Panc1 (cell line): ENCODE data around the gene TDRKH.

ENCODE experiments used
- POLR2AphosphoS5 ChIP-seq: IDR thresholded peaks from 2 replicates; pipeline ENCODE4 v1.6.1; 2012; ENCODE audit warnings: mild to moderate bottlenecking, low read depth, low read length, moderate library complexity
- SIN3A ChIP-seq: IDR thresholded peaks from 2 replicates; pipeline ENCODE4 v1.6.1; 2012; ENCODE audit warnings: low read depth, mild to moderate bottlenecking, low read length, moderate library complexity, borderline replicate concordance; ENCODE audit not compliant: insufficient read depth
- TCF7L2 ChIP-seq: IDR thresholded peaks from 2 replicates; pipeline ENCODE4 v1.6.1; 2011; ENCODE audit warnings: mild to moderate bottlenecking, low read depth, low read length, inconsistent platforms
- TF ChIP-seq, protein P1 (sequence below): fragments of 450-650 bp; IDR thresholded peaks from 2 replicates; pipeline ENCODE4 v1.5.1; 2017; ENCODE audit warnings: mild to moderate bottlenecking
- TF ChIP-seq, protein P2 (sequence below), 2 experiments: IDR thresholded peaks; 2 replicates each; pipeline ENCODE4 v1.6.1; 2011 to 2012; ENCODE audit warnings: low read depth in 2 of 2, control low read depth in 1 of 2, low read length in 1 of 2, mild to moderate bottlenecking in 1 of 2, moderate library complexity in 1 of 2; ENCODE audit not compliant: insufficient read depth in 1 of 2

DNA sequence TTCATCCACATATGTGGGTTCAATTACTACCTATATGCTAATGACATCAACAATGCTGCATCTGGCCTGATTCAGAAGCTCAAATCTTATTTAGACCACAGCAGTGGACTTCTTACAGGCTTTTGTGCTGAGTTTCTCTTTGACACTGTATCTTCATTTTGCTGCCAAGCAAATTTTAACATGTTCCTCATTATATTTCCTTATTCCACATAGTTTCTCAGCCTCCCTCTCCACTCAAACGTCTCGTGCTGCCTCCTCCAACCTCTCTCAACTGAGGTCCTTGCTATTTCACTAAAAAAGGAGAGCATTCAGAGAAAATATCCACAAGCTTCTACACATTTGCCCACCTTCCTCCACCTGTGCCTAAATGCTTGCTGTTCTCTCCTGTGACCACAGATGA lies 6.5 kb downstream of the TDRKH start:
- TF ChIP-seq, protein P1, sequence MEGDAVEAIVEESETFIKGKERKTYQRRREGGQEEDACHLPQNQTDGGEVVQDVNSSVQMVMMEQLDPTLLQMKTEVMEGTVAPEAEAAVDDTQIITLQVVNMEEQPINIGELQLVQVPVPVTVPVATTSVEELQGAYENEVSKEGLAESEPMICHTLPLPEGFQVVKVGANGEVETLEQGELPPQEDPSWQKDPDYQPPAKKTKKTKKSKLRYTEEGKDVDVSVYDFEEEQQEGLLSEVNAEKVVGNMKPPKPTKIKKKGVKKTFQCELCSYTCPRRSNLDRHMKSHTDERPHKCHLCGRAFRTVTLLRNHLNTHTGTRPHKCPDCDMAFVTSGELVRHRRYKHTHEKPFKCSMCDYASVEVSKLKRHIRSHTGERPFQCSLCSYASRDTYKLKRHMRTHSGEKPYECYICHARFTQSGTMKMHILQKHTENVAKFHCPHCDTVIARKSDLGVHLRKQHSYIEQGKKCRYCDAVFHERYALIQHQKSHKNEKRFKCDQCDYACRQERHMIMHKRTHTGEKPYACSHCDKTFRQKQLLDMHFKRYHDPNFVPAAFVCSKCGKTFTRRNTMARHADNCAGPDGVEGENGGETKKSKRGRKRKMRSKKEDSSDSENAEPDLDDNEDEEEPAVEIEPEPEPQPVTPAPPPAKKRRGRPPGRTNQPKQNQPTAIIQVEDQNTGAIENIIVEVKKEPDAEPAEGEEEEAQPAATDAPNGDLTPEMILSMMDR, result no peak
- TF ChIP-seq, protein P2, sequence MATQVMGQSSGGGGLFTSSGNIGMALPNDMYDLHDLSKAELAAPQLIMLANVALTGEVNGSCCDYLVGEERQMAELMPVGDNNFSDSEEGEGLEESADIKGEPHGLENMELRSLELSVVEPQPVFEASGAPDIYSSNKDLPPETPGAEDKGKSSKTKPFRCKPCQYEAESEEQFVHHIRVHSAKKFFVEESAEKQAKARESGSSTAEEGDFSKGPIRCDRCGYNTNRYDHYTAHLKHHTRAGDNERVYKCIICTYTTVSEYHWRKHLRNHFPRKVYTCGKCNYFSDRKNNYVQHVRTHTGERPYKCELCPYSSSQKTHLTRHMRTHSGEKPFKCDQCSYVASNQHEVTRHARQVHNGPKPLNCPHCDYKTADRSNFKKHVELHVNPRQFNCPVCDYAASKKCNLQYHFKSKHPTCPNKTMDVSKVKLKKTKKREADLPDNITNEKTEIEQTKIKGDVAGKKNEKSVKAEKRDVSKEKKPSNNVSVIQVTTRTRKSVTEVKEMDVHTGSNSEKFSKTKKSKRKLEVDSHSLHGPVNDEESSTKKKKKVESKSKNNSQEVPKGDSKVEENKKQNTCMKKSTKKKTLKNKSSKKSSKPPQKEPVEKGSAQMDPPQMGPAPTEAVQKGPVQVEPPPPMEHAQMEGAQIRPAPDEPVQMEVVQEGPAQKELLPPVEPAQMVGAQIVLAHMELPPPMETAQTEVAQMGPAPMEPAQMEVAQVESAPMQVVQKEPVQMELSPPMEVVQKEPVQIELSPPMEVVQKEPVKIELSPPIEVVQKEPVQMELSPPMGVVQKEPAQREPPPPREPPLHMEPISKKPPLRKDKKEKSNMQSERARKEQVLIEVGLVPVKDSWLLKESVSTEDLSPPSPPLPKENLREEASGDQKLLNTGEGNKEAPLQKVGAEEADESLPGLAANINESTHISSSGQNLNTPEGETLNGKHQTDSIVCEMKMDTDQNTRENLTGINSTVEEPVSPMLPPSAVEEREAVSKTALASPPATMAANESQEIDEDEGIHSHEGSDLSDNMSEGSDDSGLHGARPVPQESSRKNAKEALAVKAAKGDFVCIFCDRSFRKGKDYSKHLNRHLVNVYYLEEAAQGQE (IDR thresholded peaks at IDR 0.05; ENCODE audit: insufficient read depth in 1 of 2, low read depth in 2 of 2, low read length in 1 of 2), result no peak
- TF ChIP-seq POLR2AphosphoS5, result no peak
- TF ChIP-seq TCF7L2, result no peak
- TF ChIP-seq SIN3A, result no peak
